GM19023 (cell line): ENCODE measurements around the gene PLA2R1.
"Not testable (repeated sequence)": the region's sequence is repeated elsewhere in the genome, so short reads cannot be mapped to it uniquely, and the experiment has no call there.

Source experiments
- ATAC-seq: cut with Tn5 transposase; IDR thresholded peaks from one replicate; pipeline ENCODE4 v1.9.1; 2021; ENCODE audit warnings: mild to moderate bottlenecking, moderate library complexity; ENCODE audit not compliant: unreplicated experiment

The PLA2R1 gene

DNA sequence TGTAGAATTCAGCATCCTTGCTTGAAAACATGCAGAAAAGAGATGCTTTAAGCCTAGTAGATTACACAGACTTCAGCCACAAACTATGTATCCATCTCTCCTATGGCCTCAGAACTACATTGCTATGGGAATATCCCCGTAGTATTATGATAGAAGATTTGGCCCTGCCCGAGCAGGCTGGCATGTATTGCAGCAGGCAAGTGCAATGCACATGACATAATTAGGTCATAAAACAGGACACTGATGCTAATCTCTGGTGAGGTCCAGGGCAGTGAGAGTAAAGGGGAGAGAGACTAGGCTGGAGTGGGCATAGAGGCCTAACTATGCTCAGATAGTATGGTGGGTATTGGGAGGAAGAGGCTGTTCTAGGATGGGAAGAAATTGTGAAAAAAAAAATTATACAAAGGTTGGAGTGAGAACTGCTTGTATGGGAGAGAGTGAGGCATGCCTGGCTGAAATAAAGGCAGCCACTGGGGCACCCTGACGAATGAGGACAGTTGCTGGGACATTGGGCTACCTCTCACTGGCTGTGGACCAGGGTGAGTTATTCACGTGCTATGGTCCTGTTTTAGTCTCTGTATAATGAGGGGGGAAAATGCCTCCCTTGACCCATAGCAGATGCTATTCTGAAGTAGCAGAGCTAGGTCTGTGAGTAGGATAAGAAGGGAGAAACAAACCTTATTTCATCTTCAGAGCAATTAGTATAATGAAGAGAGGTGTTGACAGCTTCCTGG is 1.6 kb upstream of the PLA2R1 start:
- no peak for ATAC-seq

GRCh38 chr2:160063271-160063670 is 856 bp upstream of the PLA2R1 start:
- no peak for ATAC-seq

DNA sequence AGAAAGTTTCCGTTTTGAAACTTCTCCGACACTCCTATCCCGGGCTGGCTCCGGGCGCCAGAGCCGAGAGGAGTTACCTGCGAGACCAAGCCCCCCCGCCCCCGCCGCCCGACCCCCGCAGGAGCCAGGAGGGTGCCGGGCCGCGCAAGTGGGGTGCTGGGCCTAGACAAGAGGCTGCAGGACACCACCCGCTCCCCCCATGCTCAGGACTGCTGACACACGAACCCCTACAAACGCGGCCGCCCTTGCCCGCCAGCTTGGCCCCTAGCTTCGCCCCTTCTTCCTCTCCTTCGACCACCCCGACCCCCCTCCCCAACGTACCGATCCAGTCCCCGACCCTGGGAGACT is 497 bp downstream of the PLA2R1 start:
- ATAC-seq, result no peak

DNA sequence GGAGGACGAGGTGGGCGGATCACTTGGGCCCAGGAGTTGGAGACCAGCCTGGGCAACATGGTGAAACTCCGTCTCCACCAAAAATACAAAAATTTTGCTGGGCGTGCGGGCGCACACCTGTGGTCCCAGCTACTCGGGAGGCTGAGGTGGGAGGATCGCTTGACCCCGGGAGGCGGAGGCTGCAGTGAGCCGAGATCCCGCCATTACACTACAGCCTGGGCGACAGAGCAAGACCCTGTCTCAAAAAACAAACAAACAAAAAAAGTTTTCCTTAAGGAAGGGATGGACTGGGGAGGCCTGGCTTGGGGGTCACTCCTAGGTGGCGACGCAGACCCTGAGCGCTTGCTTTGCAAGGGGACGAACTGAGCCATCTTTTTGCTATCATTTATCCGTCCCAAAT is 882 bp downstream of the PLA2R1 start:
- no peak for ATAC-seq

GRCh38 chr2:160060297-160060696 is 2.1 kb downstream of the PLA2R1 start:
- no peak for ATAC-seq

DNA sequence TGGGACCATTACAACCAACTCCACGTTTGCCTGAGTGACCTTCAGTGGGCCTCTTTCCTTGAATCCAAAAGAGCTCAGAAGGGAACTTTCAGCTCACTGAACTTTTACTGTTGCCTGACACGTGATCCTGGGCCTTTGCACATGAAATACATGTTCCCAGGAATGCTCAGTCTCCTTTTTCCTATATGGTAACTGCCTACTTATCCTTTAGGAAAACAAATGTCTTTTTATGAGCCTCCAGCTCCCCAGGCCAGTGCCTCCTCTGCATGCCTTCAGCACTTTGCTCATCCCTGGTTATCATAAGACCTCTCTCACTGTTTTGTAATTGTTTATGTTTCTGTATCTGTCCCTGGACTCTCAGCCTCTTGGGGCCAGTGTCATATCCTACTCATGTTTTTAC is 5.1 kb downstream of the PLA2R1 start:
- ATAC-seq, result no peak

GRCh38 chr2:160055726-160056108 is 6.7 kb downstream of the PLA2R1 start:
- no peak for ATAC-seq

GRCh38 chr2:160054984-160055725 is 7.3 kb downstream of the PLA2R1 start:
- ATAC-seq, result no peak

DNA sequence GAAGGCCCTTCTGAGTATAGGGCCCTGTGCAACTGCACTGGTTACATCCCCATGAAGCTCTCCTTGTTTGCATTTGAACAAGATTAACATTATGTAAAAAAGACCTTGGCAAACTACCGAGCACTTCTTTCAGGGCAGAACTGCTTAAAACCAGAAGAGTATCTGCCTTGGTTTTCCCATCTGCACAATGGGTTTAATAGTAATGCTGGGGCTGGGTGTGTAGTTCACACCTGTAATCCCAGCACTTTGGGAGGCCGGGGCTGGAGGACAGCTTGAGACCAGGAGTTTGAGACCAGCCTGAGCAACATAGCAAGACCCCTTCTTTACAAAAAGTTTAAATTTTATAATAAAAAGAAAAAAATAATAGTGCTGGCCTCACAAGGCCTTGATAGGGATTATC is 8.5 kb downstream of the PLA2R1 start:
- ATAC-seq, result no peak

- ATAC-seq, result no peak
These were observed 9.9 kb downstream of the PLA2R1 start for GRCh38 chr2:160052531-160052930.

DNA sequence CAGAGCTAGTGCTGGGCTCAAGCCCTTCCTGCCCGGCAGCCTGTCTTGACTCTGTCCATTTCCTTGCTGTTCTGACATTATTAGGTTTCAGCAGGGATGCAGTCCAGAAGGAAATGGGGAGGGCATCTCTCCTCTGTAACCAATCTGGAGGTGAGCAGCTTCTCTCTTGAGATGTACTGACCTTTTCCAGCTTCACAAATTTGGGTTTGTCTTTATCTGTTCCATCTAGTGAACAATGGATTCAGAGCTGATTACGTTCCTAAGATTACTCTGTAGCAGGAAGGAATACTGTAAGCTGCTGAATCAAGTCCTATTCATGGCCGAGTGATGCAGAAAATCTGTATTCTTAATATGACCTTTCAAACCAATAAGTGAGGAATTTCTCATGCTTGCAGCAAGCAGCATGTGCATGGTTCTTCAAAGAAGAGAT is 11.0 kb downstream of the PLA2R1 start:
- no peak for ATAC-seq

- no peak for ATAC-seq
These were observed 12.3 kb downstream of the PLA2R1 start for GRCh38 chr2:160050147-160050546.

DNA sequence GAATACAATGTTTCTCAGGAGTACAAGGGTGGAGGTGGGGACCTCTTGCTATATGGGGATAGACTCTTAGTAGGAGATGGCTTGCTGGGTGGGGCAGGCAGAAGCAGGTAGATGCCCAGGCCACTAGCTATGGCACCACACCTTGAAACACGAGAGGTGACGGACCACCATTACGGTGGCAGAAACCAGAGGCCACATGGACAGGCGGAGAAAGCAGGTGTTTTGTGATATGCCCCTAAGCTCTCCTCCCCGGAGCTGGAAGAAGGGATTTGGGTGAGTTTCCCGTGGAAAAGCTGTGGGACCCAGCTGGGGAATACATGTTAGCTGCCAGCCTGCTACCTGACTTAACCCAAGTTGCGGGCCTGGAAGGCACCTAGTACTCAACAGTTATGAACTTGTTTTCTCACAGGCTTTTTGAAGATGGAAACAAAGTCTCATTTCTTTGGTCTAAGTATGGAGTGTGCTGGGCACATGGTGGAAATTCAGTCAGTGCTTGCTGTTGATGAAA is 16.7 kb downstream of the PLA2R1 start:
- no peak for ATAC-seq

GRCh38 chr2:160044728-160045127 is 17.7 kb downstream of the PLA2R1 start:
- no peak for ATAC-seq

- no peak for ATAC-seq
These were observed 19.1 kb downstream of the PLA2R1 start for GRCh38 chr2:160043265-160043664.

DNA sequence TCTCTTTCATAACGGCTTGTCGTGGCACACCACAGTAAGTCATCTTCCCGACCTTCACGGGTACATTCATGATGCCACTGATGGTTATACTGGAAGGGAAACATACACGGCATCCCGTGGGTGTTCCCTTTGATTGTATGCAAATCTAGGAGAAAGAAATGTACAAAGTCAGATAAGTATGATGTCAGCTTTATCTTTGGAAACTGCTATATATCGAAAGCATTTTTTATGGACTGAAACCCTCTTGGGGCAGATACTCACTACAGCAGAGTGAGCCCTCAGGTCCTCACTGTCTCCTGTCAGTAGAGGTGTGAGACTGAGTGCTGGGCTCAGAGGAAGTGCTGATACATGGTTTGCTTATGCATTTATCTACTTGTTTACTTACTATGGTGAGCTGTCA is 20.4 kb downstream of the PLA2R1 start:
- no peak for ATAC-seq

GRCh38 chr2:160041091-160041490 is 21.3 kb downstream of the PLA2R1 start:
- no peak for ATAC-seq

DNA sequence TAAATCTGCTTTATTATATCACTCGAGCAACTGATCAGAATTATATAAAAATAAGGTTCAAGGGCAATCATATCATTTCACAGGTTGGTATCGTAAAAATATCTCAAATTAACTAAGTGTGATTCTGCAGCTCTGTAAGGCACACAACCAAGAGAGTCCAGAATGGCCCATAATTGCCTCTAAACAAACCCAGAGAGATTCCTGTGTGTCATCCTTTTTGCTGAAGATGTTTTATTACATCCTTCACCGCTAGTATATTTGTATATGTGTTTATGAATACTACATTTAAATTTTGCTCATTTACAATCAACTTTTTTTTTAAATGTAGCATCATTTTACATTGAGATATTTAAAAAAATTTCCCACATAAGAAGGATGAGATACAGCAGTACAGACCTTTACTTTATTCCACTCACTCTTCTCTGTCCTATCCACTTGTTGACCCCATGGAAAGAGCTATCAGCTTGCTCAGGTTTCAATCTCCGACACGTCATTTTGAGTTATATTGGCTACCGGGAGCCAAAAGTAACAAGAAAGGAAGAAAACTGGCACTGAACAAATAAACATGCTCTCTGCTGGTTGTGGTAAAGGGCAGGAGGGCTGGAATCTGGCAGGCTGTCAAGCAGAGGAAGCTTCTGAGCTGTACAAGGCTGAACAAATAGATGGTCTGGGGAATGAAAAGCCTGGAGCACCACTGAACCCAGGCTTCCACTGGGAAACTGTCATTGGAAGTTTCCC is 23.1 kb downstream of the PLA2R1 start:
- no peak for ATAC-seq

- ATAC-seq, result not testable (repeated sequence)
These were observed 23.8 kb downstream of the PLA2R1 start for GRCh38 chr2:160038662-160039061.

- ATAC-seq, result no peak
These were observed 25.7 kb downstream of the PLA2R1 start for GRCh38 chr2:160036736-160037135.

DNA sequence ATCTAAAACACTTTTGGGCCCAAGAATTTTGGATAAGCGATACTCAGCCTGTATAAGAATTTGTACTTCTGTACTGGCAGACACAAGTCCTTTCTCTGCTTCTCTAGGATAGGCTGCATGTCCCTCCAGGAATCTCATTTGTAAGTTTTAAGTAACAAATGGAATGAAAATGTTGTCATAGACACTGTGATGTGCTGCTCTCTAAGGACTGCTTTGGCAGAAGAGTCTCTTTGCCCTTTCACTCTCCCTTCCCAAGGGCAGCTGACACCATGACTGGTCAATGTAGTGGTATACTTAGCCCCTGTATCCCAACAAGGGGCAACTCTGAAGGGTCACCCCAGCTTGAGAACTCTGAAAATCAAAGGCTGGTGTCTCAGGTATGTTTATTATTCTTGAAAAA is 27.3 kb downstream of the PLA2R1 start:
- ATAC-seq, result no peak

GRCh38 chr2:160034396-160034795 is 28.0 kb downstream of the PLA2R1 start:
- ATAC-seq, result no peak
